LNCAP (cell line): Measurements from ENCODE around the gene LCP2.

ENCODE experiments used
- CTCF ChIP-seq: fragments of 450-650 bp; IDR thresholded peaks from 2 replicates; pipeline ENCODE4 v1.5.1; 2017; ENCODE audit warnings: mild to moderate bottlenecking

Gene LCP2

GRCh38 chr5:170249355-170249754 is 48.2 kb downstream of the LCP2 start:
- no peak for TF ChIP-seq CTCF

- TF ChIP-seq CTCF, result no peak
Observed at GRCh38 chr5:170248172-170248930, 49.2 kb downstream of the LCP2 start.

DNA sequence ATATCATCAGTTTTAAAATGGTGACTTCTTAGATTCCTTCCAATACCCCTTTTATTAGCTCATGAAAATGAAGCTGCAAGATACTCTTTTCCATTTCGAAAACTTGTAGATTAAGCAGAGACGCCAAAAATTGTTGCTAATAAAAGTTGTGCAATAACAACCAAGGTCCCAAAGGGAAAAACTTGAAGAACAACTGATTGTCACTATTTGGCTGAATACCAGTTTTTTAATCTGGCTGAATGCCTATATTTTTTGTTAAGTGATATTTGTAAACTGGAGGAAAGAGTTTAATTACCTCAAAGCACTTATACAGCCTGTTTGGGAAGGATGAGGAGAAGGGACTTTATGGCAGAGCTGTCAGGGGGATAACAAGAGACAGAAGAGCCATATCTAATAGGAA is 50.2 kb downstream of the LCP2 start:
- TF ChIP-seq CTCF, result no peak

DNA sequence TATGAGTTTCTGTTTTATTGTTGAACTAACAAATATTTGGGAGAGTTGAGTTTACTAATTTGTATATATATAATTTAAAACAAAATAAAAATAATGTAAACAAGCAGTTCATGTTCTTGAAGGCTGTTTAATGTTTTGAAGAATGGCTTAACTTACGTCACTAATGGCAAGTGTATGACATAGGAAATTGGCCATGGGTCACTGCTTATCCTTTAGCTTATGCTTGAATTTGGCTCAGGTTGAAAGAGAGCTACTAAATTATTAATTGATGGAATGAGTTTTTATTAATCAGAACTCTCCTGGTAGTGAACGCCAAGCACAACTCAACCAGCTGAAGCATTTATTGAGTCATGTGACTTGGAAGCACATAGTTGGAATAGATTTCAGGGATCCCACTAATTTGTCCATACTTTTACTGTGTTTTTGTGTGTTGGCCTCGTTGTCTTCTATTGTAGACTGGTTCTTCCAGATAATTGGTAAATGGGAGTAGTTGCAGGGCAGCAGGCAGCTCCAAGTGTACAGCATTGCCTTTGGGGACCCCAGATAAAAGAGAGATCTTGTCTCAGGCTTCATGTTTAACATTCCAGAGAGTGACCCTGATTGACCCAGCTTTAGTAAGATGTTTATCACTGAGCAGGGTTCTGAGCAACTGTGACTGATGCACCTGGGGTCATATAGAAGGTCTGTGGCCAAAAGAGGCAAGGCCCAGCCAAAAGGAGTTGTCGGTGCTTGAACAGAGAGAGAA is 51.3 kb downstream of the LCP2 start:
- no peak for TF ChIP-seq CTCF

DNA sequence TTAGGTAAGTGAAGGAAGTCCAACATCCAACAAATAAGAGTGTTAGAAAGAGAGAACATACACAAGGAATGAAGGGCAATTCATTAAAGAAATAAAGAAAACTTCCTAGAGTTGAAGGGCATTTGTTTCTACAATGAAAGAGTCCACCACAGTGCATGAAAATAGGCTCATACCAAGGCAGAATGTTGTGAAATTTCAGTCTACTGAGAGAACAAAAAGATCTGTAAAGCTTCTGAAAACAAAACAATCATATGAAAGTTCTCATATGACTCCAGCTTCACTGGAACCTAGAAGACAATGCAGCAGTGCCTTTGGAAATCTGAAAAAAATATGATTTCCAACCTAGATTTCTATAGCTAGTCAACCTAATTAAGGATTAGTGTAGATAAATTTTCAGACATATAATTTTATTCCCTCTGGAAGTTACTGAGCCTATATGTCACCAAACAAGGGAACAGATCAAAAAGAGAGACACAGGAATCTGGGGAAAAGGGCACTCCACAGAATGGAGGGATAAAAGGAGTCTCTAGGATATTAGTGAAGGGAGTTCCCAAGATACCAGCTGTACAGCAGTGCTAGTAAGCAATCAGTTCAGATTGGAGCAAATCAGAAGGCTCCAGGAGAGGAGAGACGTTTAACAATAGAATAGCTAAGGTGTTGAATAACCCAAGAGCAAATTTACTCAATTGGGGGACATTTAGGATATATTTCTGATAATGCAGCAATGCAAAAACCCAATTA is 59.0 kb downstream of the LCP2 start:
- TF ChIP-seq CTCF, result no peak

DNA sequence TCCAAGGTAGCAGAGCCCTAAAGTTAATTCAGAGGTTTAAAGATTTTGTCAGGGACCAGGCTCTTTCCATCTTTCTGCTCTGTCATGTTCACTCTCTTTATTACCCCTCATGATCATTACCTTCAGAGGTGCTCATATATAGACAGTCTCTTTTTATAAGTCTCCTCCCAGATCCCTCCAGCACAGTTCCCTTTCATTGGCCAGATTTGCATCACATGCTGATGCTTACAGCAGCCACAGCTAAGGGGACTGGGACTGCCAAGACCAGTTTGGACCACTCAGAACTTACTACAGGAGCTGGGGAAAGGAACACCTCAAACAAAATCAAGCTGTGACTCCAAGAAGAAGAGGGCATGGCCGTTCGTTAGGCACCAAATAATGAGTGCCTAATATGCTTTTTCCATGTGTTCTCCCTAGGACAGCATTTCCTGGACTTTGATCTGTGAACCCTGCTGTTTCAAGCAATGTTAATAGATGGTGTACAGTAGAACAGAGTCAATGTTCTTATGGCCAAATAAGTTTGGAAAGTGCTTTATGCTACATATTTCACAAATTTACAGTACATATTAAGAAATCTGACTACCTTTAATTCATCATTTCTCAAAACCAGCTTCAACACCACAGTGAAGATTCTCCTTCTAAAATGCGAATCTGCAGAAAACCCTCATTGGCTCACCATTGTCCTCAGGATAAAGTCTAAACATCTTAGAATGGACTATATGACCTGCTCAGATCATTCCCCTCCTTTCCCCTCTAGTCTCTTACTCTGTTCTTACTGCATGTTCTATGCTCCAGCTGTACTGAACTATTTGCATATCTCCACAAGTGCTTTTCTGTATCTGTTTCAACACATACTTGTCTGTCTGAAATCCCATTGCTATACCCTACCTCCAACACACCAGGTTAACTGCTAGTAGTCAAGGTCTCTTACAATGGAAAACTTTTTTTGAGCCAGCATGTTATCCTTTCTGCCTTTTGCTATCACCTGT is 61.4 kb downstream of the LCP2 start:
- no peak for TF ChIP-seq CTCF
